HUES48 (cell line): ENCODE measurements around the gene WDR81.
"Not testable (repeated sequence)": the region's sequence is repeated elsewhere in the genome, so short reads cannot be mapped to it uniquely, and the experiment has no call there.

Experiments used
- H3K27ac ChIP-seq: one replicate; pipeline ENCODE4 v1.7.0; 2013; ENCODE audit warnings: low read depth, low read length, inconsistent platforms
- H3K27me3 ChIP-seq: 2 replicates; pipeline ENCODE4 v1.6.1; 2013; ENCODE audit warnings: mild to moderate bottlenecking, low read length; ENCODE audit not compliant: control insufficient read depth, insufficient read depth
- H3K36me3 ChIP-seq: 2 replicates; pipeline ENCODE4 v1.6.1; 2013; ENCODE audit warnings: low read length; ENCODE audit not compliant: control insufficient read depth, insufficient read depth
- H3K4me1 ChIP-seq: 2 replicates; pipeline ENCODE4 v1.6.1; 2013; ENCODE audit warnings: mild to moderate bottlenecking, low read length; ENCODE audit not compliant: control insufficient read depth, insufficient read depth
- H3K4me3 ChIP-seq: 2 replicates; pipeline ENCODE4 v1.5.1; 2013; ENCODE audit warnings: mild to moderate bottlenecking, low read depth, low read length
- H3K9ac ChIP-seq: 2 replicates; pipeline ENCODE4 v1.6.1; 2013; ENCODE audit warnings: mild to moderate bottlenecking, low read depth, low read length, moderate library complexity
- H3K9me3 ChIP-seq: 2 replicates; pipeline ENCODE4 v1.6.1; 2013; ENCODE audit warnings: low read length; ENCODE audit not compliant: control insufficient read depth, insufficient read depth

The WDR81 gene

GRCh38 chr17:1758807-1759206, 34.3 kb downstream of the WDR81 start:
- H3K27ac ChIP-seq = no peak overlapping the region
- no peaks in the 10 kb centered on the region for H3K36me3 ChIP-seq
- H3K4me3 ChIP-seq = no peak overlapping the region
- no peaks in the 10 kb centered on the region for H3K9me3 ChIP-seq
- no peaks in the 10 kb centered on the region for H3K27me3 ChIP-seq
- peaks cover 18% of the 10 kb centered on the region for H3K4me1 ChIP-seq
- H3K9ac ChIP-seq = no peak overlapping the region

- no peak overlapping the region for H3K27ac ChIP-seq
- no peaks in the 10 kb centered on the region for H3K9me3 ChIP-seq
- no peak overlapping the region for H3K4me3 ChIP-seq
- peaks cover 18% of the 10 kb centered on the region for H3K4me1 ChIP-seq
- H3K27me3 ChIP-seq = no peaks in the 10 kb centered on the region
- H3K36me3 ChIP-seq = no peaks in the 10 kb centered on the region
- no peak overlapping the region for H3K9ac ChIP-seq
Measured at GRCh38 chr17:1759529-1759928, 35.0 kb downstream of the WDR81 start.

- Histone ChIP-seq H3K27me3 (no peaks in the 10 kb centered on the region), H3K27ac (peak overlapping the region; percentile 77), H3K4me3 (peak overlapping the region; percentile 34), H3K36me3 (no peaks in the 10 kb centered on the region), H3K9me3 (no peaks in the 10 kb centered on the region), H3K4me1 (peaks cover 21% of the 10 kb centered on the region), H3K9ac (0 out of 2 replicates have a peak overlapping the region, but pooled peaks have one; percentile 26)
Measured at GRCh38 chr17:1762233-1762900, 37.9 kb downstream of the WDR81 start.

GRCh38 chr17:1762901-1763898, 38.7 kb downstream of the WDR81 start:
- Histone ChIP-seq H3K36me3 (no peaks in the 10 kb centered on the region), H3K4me1 (peaks cover 21% of the 10 kb centered on the region), H3K27ac (peak overlapping the region; percentile 77), H3K9ac (peak overlapping the region; percentile 26; the same call in 1 of the 2 replicates), H3K4me3 (peak overlapping the region; percentile 33), H3K27me3 (no peaks in the 10 kb centered on the region), H3K9me3 (no peaks in the 10 kb centered on the region)

DNA sequence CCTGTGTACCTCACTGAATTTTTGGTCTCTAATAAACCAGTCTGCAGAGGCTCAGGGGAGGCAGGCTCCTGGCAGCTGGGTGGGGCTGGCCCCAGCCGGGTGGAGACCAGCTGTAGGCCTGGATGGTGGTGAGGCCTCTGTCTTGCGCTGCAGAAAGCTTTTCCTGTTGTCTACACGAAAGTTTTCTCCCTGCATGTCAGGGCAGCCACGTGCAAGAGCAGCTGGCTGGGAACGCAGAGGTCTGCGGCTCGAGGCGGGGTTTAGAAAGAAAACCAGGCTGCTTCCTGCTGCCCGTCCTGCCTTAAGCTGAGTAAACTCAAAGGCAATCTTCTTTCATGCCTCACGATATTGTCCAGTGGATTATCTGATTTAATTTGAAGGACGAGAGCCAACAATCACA, 39.8 kb downstream of the WDR81 start:
- no peaks in the 10 kb centered on the region for H3K27me3 ChIP-seq
- no peak overlapping the region for H3K9ac ChIP-seq
- H3K4me3 ChIP-seq = no peak overlapping the region
- H3K9me3 ChIP-seq = no peaks in the 10 kb centered on the region
- H3K27ac ChIP-seq = no peak overlapping the region
- H3K36me3 ChIP-seq = no peaks in the 10 kb centered on the region
- peaks cover 21% of the 10 kb centered on the region for H3K4me1 ChIP-seq

- not testable (repeated sequence) for H3K9ac ChIP-seq, H3K27me3 ChIP-seq, H3K27ac ChIP-seq, H3K4me3 ChIP-seq, H3K9me3 ChIP-seq, H3K36me3 ChIP-seq
- H3K4me1 ChIP-seq = peaks cover 25% of the 10 kb centered on the region
Measured at GRCh38 chr17:1764705-1765104, 40.2 kb downstream of the WDR81 start.

GRCh38 chr17:1765576-1765975, 41.1 kb downstream of the WDR81 start:
- peaks cover 31% of the 10 kb centered on the region for H3K4me1 ChIP-seq
- H3K27me3 ChIP-seq = no peaks in the 10 kb centered on the region
- H3K9ac ChIP-seq = no peak overlapping the region
- H3K36me3 ChIP-seq = no peaks in the 10 kb centered on the region
- no peak overlapping the region for H3K4me3 ChIP-seq
- H3K27ac ChIP-seq = no peak overlapping the region
- no peaks in the 10 kb centered on the region for H3K9me3 ChIP-seq

GRCh38 chr17:1766382-1767135, 42.1 kb downstream of the WDR81 start:
- H3K4me3 ChIP-seq = no peak overlapping the region

GRCh38 chr17:1767358-1767757, 42.9 kb downstream of the WDR81 start:
- no peak overlapping the region for H3K9ac ChIP-seq
- H3K27ac ChIP-seq = no peak overlapping the region
- H3K9me3 ChIP-seq = no peaks in the 10 kb centered on the region
- H3K27me3 ChIP-seq = no peaks in the 10 kb centered on the region
- H3K4me3 ChIP-seq = no peak overlapping the region
- H3K36me3 ChIP-seq = 0 out of 2 replicates have a peak, but pooled peaks cover 3% of the 10 kb centered on the region
- H3K4me1 ChIP-seq = peaks cover 26% of the 10 kb centered on the region

More at GRCh38 chr17:1766382-1767135, 42.1 kb downstream of the WDR81 start:
- Histone ChIP-seq H3K9me3 (no peaks in the 10 kb centered on the region), H3K4me1 (peaks cover 31% of the 10 kb centered on the region), H3K9ac (no peak overlapping the region), H3K36me3 (0 out of 2 replicates have a peak, but pooled peaks cover 3% of the 10 kb centered on the region), H3K27ac (no peak overlapping the region), H3K27me3 (no peaks in the 10 kb centered on the region)

GRCh38 chr17:1769822-1770477, 45.4 kb downstream of the WDR81 start:
- Histone ChIP-seq H3K36me3 (0 out of 2 replicates have a peak, but pooled peaks cover 3% of the 10 kb centered on the region), H3K9ac (no peak overlapping the region; the same call in 1 of the 2 replicates), H3K27me3 (no peaks in the 10 kb centered on the region), H3K4me1 (peaks cover 13% of the 10 kb centered on the region), H3K9me3 (no peaks in the 10 kb centered on the region), H3K4me3 (no peak overlapping the region; the same call in 1 of the 2 replicates), H3K27ac (peak overlapping the region; percentile 72)
